ENCODE data around the gene LLGL2. TPM values are rescaled to one million over a fixed set of nuclear protein-coding genes. Genes with fewer than 3 reads are reported as not detected.

The LLGL2 gene
- total RNA-seq, 2 donors from 2014 or later = 6.4 to 20.0 TPM

DNA sequence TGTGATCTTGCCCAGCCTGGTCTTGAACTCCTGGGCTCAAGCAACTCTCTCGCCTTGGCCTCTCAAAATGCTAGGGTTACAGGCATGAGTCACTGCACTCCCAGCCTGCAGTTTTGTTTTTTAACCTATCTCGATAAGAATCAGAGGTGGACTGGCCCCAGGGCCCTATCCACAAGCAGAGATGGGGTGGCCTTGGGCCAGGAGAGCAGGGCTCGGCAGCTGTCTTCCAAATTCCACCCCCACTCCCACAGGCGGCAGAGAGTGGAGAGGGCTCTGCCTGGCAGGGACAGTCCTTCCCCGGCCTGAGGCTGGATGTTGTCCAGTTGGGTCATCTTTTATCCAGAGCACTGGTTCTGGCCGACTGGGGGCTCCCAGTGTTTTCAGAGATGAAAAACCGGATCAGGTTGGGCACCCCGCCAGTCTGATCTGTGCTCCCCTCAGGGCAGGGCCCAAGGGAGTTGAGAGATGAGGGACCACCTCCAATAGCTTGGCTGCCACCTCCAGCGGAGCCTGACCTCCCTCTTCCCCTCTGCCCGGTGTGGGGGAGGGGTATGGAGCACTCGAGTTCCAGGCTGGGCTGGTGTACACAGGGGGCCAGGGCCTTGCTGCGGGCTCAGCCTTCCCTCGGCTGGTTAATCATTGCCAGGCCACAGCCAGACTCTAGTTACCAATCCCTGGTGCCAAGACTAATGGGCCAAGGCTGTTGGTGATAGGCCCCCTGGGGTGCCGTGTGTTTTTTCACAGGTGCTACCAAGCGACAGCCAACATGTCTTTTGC, 31.8 kb downstream of the LLGL2 start:
- Histone ChIP-seq H3K36me3 (no peaks in the 10 kb centered on the region), H3K4me3 (no peak overlapping the region), H3K4me1 (ENCODE audit: control insufficient read depth in 1 of 2, low read depth in 2 of 2) (peaks cover 0 to 11% of the 10 kb centered on the region in 2 donors), H3K27me3 (replicated peaks; ENCODE audit: insufficient read depth) (no peaks in the 10 kb centered on the region), H3K27ac (no peak overlapping the region), H3K9me3 (no peaks in the 10 kb centered on the region)
- no peak for TF ChIP-seq CTCF (IDR thresholded peaks at IDR 0.05)
- ATAC-seq (ENCODE audit: insufficient number of reproducible peaks, low FRiP score, low read depth) = no peak
- no peak for DNase-seq (ENCODE audit: low spot score)

DNA sequence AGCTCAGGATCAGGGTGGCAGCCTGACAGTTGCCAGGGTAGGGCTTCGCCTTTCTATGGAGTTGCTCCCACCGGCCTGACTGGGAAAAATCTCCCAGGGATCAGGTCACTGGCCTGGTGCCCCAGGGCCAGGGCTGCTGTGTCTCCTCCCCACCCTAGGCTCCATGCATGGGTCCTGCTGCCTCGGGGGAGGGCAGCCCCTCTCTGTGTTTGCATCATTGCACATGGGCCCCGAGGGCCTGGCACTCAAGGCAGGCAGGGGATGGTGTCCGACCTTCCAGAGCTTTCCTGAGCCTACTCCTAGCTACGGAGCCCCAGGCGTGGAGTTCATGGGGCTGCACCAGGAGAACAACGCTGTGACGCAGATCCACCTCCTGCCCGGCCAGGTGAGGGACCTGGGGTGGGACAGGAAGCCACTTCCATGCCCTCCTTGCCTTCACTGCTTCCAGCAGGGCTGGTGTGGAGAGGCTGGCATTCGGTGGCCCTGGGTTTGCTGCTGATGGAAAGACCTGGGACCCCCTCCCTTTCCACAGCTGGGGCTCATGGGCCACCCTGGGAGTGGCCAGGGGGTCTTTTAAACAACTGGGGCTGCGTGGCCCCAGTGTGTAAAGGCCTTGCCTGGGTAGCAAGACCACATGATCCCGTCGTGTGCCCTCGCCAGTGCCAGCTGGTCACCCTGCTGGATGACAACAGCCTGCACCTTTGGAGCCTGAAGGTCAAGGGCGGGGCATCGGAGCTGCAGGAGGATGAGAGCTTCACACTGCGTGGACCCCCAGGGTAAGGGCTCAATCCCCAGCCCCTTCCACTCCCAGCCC, 32.6 kb downstream of the LLGL2 start:
- no peak overlapping the region for H3K27ac ChIP-seq
- DNase-seq (ENCODE audit: low spot score) = no peak
- no peak overlapping the region for H3K4me3 ChIP-seq
- peaks cover 0 to 7% of the 10 kb centered on the region in 2 donors for H3K4me1 ChIP-seq (ENCODE audit: control insufficient read depth in 1 of 2, low read depth in 2 of 2)
- no peak for ATAC-seq (ENCODE audit: insufficient number of reproducible peaks, low FRiP score, low read depth)
- no peaks in the 10 kb centered on the region for H3K27me3 ChIP-seq (replicated peaks; ENCODE audit: insufficient read depth)
- no peaks in the 10 kb centered on the region for H3K36me3 ChIP-seq
- no peaks in the 10 kb centered on the region for H3K9me3 ChIP-seq
- no peak for TF ChIP-seq CTCF (IDR thresholded peaks at IDR 0.05)

DNA sequence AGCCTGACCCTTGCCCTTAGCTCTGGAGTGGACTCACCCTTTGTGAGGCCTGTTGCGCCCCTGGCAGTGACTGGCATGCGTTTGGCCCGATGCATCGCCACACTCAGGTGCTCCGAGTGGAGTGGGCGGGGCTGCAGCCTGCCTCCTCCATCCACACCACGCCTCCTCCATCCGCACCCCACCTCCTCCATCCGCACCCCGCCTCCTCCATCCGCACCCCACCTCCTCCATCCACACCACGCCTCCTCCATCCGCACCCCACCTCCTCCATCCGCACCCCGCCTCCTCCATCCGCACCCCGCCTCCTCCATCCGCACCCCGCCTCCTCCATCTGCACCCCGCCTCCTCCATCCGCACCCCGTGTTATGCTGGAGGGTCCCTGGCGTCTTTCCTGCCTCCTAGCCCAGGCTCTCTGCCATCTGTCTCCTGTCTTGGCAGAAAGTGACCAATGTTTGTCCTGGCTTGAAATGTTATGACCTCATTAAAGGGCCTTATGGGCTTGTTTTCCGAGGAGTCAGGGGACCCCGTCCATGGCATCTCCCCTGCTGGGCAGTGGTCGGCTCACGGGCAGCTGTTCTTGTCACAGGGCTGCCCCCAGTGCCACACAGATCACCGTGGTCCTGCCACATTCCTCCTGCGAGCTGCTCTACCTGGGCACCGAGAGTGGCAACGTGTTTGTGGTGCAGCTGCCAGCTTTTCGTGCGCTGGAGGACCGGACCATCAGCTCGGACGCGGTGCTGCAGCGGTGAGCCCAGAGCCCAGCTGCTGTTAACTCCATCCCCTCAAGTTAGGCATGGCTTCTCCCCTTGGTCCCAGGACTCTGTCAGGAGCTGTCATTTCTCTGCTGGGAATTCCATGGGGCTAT, 33.4 kb downstream of the LLGL2 start:
- H3K27me3 ChIP-seq (replicated peaks; ENCODE audit: insufficient read depth) = no peaks in the 10 kb centered on the region
- peaks cover 0 to 5% of the 10 kb centered on the region in 2 donors for H3K4me1 ChIP-seq (ENCODE audit: control insufficient read depth in 1 of 2, low read depth in 2 of 2)
- TF ChIP-seq CTCF (IDR thresholded peaks at IDR 0.05) = no peak
- ATAC-seq (ENCODE audit: insufficient number of reproducible peaks, low FRiP score, low read depth) (no peak), DNase-seq (ENCODE audit: low spot score) (no peak)
- no peaks in the 10 kb centered on the region for H3K9me3 ChIP-seq
- no peak overlapping the region for H3K27ac ChIP-seq
- peaks cover 2% of the 10 kb centered on the region for H3K36me3 ChIP-seq
- H3K4me3 ChIP-seq = no peak overlapping the region

DNA sequence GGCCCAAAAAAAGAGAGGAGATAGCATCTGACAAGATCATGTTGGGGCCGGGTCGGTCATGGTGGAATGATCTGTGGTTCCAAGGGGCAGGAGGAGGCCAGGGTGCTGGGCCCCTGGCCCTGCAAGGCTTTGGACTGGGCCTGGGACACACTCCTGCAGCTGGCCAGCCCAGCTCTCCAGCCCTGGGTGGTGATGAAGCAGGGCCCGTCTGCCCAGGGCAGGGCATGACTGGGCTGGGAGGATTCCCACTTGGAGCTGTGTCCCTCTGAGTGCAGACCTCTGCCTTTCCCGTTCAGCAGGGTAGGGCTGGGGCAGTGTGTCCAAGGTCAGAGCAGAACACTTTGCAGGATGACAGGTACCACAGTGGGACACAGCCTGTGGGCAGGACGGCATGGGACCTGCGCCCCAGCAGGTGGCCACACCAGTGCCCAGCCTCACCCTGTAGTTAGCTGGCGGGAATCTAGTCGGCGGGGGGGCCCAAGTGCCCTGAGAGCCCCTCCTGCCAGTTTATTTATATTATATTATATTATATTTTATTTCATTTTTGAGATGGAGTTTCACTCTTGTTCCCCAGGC, 34.5 kb downstream of the LLGL2 start:
- no peak for DNase-seq (ENCODE audit: low spot score)
- H3K27me3 ChIP-seq (replicated peaks; ENCODE audit: insufficient read depth) = no peaks in the 10 kb centered on the region
- H3K27ac ChIP-seq = no peak overlapping the region
- no peak for ATAC-seq (ENCODE audit: insufficient number of reproducible peaks, low FRiP score, low read depth)
- no peak overlapping the region for H3K4me3 ChIP-seq
- peaks cover 0 to 5% of the 10 kb centered on the region in 2 donors for H3K4me1 ChIP-seq (ENCODE audit: control insufficient read depth in 1 of 2, low read depth in 2 of 2)
- no peaks in the 10 kb centered on the region for H3K9me3 ChIP-seq
- TF ChIP-seq CTCF (IDR thresholded peaks at IDR 0.05) = no peak
- H3K36me3 ChIP-seq = peaks cover 2% of the 10 kb centered on the region

Measured in thoracic aorta (tissue), 2 donors.